NCI-H460 (cell line): Measurements from ENCODE around the gene LIME1. TPM values are rescaled to one million over a fixed set of nuclear protein-coding genes. Genes with fewer than 3 reads are reported as not detected.
"Not testable (repeated sequence)": the region's sequence is repeated elsewhere in the genome, so short reads cannot be mapped to it uniquely, and the experiment has no call there.

Experiments
- DNase-seq: peaks from one replicate; pipeline ENCODE4 v3.0.0-alpha.2; 2016; ENCODE audit warnings: low read depth; ENCODE audit errors: extremely low read depth
- total RNA-seq: library from RNA; depleted of rRNA; stranded (reverse); fragments of >200 nt; shearing (Covaris generic); gene quantifications from 2 replicates; pipeline ENCODE4 v1.2.3, GENCODE V29; 2014

The LIME1 gene
- total RNA-seq, 1 experiment from 2014 or later: 6.6 TPM

GRCh38 chr20:63767886-63768285 is 31.4 kb downstream of the LIME1 start:
- DNase-seq: no peak

GRCh38 chr20:63768591-63769515 is 32.4 kb downstream of the LIME1 start:
- DNase-seq: no peak

DNA sequence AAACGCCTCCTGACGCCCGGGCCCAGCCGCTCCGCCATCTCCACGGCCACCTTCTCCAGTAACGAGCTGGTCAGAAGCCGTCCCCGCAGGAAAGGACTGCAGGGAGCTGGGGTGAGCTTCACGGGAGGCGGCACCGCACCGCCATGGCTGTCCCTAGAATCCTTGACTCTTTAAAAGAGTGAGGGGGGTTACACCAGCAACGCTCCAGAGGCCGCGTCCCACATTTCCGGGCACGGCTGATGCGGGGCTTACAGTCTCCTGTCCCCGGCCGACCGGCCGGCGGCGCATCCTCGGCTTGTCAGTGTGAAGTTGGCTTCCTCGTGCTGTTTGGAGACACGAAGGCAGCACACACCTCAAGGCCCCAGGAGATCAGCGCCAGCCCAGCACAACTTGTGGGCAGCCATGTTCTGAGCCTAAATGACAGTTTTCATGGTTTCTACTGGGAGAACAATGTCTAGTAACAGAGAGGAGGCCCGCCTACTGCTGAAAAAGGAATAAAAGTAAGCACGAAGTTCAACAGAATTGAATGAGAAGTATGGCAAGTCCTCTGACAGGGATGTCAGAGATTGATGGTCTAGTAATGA is 33.5 kb downstream of the LIME1 start:
- DNase-seq: no peak

- no peak for DNase-seq
Measured at GRCh38 chr20:63771046-63771707, 34.7 kb downstream of the LIME1 start.

GRCh38 chr20:63772781-63773518 is 36.5 kb downstream of the LIME1 start:
- DNase-seq: no peak

DNA sequence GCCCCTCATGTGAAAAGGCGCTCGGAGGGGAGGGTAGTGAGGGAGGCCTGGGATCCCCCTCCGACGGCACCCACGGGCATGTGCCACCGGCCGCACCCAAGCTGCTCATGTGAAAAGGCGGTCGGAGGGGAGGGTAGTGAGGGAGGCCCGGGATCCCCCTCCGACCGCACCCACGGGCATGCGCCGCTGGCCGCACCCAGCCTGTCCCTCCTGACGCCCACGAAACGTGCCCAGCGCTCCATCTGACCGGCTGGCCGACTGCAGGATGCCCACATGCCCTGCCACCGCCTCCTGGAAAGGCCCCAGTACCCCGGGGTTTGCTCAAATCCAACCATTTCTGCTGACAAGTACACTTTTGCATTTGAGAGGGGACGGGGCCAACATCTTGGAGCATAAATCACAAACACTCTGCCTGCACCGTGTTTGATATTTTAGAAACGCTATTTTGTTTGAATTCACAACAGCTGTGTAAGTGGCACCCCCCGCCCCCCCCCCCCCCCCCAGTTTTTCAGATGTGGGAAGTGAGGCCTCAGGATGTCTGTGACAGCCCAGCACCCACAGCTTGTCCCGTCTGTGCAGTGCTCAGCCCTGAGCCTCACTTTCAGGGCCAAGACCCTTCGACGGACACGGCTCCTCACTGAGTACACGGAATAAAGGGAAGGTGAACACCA is 37.2 kb downstream of the LIME1 start:
- DNase-seq: no peak

GRCh38 chr20:63774306-63774705 is 37.8 kb downstream of the LIME1 start:
- DNase-seq: no peak

DNA sequence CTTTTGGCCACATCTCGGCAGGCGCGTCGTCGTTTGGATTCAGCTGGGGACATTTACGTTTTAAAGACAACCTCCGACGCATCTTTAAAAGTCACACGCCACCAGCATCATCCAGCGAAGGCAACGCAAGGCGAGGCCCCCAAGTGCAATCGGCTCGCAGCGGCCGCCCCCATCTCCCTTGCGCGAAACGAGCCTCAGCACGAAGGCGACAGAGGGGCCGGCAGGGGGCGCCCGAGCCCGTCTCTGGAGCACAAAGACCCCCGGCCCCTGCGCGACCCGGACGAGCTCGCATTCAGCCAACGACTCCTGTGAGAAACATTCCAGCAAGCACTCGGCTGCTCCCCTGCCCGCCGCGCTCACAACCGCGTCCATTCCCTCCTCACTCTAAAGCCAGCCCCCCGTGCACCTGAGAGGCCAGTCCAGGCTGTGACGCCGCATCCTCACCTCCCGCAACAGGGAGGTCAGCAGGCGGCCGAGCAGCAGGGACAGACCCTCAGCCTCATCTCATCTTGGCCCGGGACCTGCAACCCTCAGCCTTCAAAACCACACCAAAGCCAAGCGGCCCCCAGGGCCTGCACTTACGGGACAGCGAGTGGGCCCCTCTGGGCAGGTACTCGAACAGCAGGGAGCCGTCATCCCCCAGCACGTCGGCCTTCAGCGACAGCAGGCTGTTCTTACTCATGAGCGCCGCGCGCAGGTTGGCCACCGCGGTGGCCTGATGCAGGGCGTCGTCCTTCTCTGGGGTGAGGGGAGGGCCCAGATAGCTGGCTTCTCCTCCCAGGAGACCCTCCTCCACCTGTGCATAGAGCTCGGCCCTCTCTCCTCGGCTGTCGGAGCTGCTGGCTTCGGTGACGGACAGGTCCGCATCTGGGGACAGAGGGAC is 38.9 kb downstream of the LIME1 start:
- peak; percentile 23 for DNase-seq

- DNase-seq: not testable (repeated sequence)
Measured at GRCh38 chr20:63776875-63777274, 40.4 kb downstream of the LIME1 start.

GRCh38 chr20:63777614-63778013 is 41.1 kb downstream of the LIME1 start:
- no peak for DNase-seq

GRCh38 chr20:63778034-63778752 is 41.7 kb downstream of the LIME1 start:
- DNase-seq: peak; percentile 38

GRCh38 chr20:63778857-63779256 is 42.4 kb downstream of the LIME1 start:
- no peak for DNase-seq

DNA sequence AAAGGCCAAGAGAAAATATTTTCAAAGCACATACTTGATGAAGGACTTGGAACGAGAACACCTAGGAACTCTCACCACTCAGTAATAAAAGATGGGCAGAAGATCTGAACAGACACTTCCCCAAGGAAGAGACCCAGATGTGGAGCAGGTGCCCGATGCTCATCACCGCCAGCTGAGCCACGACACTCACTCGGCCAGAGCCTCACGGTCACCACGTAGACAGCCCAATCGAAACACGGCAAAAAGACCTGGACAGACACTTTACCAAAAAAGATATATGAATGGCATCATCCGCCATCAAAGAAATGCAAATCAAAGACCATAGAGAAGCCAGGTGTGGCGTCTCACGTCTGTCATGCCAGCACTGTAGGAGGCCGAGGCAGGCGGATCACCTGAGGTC is 44.7 kb downstream of the LIME1 start:
- DNase-seq: no peak

GRCh38 chr20:63782051-63782471 is 45.6 kb downstream of the LIME1 start:
- DNase-seq: no peak

DNA sequence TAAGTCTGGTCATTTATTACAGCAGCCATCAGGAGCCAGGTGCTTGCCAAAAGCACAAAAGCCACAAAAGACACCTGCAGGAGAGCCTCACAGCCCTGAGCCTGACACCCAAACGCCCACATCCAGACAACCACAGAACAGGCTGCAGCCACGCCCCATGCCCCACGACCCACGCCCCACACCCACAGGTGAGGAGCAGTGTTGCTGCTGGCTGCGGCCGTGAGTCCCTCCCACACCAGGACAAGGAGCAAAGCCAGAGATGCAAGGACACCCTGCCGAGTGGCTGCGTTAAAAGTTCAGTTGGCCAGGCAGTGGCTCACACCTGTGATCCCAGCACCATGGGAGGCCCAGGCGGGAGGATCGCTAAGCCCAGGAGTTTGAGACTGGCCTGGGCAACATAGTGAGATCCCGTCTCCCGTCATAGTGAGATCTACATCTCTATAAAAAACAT is 46.1 kb downstream of the LIME1 start:
- DNase-seq: no peak

DNA sequence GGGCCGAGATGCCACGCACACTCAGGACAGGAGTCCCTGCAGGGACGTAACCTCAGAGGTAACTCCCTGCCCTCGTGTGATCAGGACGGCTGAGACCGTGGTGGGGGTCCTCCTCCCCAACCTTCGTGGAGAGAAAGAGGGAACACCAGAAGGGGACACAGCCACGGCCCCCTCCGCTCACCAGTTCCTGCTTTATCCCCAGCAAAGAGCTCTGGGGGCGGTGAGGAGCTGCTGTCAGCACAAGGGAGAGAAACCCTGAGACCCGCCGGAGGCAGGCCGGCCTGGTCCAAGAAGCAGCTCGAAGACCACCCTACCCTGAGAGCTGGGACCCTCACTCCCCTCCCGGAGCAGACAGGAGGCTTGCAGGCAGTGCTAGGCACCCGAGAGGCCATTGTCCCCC is 47.5 kb downstream of the LIME1 start:
- no peak for DNase-seq

GRCh38 chr20:63785691-63786131 is 49.2 kb downstream of the LIME1 start:
- no peak for DNase-seq

GRCh38 chr20:63787302-63787701 is 50.8 kb downstream of the LIME1 start:
- DNase-seq: no peak
